ENCODE data around the gene TCF25. TPM values are rescaled to one million over a fixed set of nuclear protein-coding genes. Genes with fewer than 3 reads are reported as not detected.

TCF25 gene
- total RNA-seq, 1 donor from 2014 or later: 82.2 TPM

- intact Hi-C loops (cut with DNase I): no loop called here
- no peak for ATAC-seq
Measured at GRCh38 chr16:89893642-89894548, 20.5 kb downstream of the TCF25 start.

DNA sequence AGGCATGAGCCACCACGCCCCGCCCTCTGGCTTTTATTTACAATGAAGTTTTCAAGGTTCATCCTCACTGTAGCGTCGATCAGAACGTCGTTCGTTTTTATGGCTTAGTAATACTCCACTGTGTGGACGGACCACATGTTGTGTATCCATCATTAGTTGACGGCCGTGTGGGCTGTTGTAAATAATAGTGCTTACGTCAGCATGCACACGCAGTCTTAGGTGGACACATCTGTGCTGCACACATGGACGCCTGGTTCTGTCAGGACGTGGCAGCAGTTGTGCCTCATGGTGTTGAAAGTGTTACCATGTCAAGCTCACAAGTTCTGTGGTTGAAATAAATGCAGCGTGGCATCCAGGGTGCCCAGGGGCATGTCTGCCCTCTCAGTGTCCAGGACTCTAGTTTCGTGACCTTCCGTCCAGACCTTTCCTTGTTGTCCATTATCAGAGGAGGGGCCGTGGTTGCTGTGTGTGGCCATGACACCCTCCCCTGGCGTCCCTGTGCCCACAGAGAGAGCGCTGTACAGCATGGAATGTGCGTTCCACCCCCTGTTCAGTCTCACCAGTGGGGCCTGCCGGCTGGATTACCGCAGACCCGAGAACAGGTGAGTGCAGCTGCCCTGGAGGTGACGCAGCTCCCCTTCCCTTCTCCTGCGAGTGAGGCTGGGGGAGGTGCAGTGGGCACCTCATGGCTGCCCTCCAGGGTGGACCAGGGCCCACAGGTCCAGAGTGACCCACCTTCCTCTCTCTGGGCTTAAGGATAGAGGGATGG is 22.3 kb downstream of the TCF25 start:
- DNase-seq (ENCODE audit: missing footprints) (peak; percentile 15), ATAC-seq (no peak)
- intact Hi-C loops (cut with DNase I): no loop called here

More at GRCh38 chr16:89893642-89894548, 20.5 kb downstream of the TCF25 start:
- peak; percentile 50 for DNase-seq (ENCODE audit: missing footprints)

- no peak for DNase-seq (ENCODE audit: missing footprints)
- intact Hi-C loops (cut with DNase I): no loop called here
- no peak for ATAC-seq
Measured at GRCh38 chr16:89897204-89897603, 23.8 kb downstream of the TCF25 start.

DNA sequence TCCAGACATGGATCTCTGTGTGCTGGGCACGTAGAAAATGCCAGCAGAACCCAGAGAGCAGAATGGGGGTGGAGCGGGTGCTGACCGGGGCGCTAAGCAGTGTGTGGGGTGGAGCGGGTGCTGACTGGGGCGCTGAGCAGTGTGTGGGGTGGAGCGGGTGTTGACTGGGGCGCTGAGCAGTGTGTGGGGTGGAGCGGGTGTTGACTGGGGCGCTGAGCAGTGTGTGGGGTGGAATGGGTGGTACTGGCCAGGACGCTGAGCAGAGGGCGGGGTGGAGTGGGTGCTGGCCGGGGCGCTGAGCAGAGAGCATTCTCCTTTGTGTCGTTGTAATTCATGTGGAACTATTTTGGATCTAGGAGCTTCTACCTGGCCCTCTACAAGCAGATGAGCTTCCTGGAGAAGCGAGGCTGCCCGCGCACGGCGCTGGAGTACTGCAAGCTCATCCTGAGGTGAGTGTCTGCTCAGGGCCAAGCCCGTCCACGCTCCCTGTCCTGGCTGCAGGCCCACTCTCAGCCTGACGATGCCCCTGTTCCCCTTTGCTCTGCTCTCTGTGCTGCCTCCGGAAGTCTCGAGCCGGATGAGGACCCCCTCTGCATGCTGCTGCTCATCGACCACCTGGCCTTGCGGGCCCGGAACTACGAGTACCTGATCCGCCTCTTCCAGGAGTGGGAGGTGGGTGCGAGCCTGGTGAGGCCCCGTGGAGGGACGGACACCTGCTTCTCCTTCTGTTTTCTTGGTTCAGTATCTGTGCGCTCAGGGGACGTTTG is 25.0 kb downstream of the TCF25 start:
- intact Hi-C loops (cut with DNase I): no loop called here
- DNase-seq (ENCODE audit: missing footprints) (peak; percentile 56), ATAC-seq (no peak)

GRCh38 chr16:89899879-89900481 is 26.6 kb downstream of the TCF25 start:
- intact Hi-C loops (cut with DNase I): no loop called here
- ATAC-seq (no peak), DNase-seq (ENCODE audit: missing footprints) (peak; percentile 49)

- peak; percentile 59 for DNase-seq (ENCODE audit: missing footprints)
Measured at GRCh38 chr16:89900885-89901284, 27.5 kb downstream of the TCF25 start.

GRCh38 chr16:89902980-89903379 is 29.6 kb downstream of the TCF25 start:
- intact Hi-C loops (cut with DNase I): no loop called here
- no peak for ATAC-seq
- DNase-seq (ENCODE audit: missing footprints): no peak

More at GRCh38 chr16:89900885-89901284, 27.5 kb downstream of the TCF25 start:
- intact Hi-C loops (cut with DNase I): no loop called here
- ATAC-seq: no peak

DNA sequence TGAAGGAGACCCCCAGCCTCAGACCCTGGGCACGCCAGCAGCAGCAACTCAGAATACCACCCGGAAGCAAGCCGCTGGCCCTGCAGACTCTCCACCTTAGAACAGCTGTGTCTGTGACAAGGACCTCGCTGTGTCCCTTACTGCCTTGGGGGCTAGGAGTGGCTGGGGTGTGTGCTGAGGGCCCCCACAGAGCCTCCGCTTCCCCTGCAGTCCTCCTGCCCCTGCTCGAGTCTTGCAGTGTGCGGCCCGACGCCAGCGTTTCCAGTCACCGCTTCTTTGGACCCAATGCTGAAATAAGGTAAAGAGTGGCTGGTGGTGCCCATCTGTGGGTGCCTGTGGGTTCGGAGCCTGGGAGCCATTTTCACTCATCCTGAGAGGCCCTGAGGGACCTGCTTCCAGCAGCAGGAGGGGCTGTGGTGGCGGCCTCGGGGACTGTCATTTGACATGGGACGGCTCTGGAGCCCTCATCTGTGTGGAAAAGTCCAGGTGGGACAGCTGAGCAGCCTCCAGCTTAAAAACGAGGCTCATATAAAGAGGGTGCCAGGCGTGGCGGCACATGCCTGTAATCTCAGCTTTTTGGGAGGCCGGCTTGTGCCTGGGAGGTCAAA is 30.6 kb downstream of the TCF25 start:
- intact Hi-C loops (cut with DNase I): no loop called here
- ATAC-seq (no peak), DNase-seq (ENCODE audit: missing footprints) (no peak)

DNA sequence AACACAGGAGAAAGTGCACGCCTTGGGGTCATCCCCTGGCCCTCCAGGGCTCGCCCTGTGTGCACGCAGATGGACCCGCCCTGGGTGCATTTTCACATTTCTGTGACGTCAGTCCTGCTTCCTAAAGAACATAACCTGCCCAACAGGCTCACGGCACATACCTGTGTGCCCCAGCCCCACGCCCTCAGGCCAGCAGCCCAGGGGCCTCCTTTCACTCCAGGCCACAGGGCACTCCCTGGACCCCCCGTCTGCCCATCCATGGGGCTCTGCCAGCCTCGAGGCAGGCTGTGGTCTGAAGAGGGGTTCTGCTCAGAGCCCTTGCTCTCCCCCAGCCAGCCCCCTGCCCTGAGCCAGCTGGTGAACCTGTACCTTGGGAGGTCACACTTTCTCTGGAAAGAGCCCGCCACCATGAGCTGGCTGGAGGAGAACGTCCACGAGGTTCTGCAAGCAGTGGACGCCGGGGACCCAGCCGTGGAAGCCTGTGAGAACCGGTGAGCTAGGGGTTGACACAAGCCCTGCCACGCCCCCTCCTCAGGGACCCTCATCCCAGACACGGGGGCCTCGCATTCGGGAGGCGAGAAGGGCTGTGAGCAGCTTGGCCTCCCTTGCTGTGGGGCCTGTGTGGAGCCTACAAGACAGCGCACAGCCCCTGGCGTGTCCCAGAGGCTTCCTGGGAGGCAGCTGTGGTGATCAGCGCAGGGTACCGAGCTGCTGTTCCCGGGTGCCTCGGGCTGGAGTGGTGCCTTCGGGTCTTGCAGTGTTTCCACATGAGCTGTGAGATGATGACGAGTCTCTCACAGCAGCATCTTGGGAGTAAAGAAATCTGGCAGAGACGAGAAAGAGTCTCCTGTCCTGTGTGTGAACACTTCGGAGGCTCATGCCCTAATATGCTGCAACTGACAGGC is 31.5 kb downstream of the TCF25 start:
- DNase-seq (ENCODE audit: missing footprints): no peak
- intact Hi-C loops (cut with DNase I): no loop called here
- ATAC-seq: no peak

GRCh38 chr16:89905511-89906139 is 32.2 kb downstream of the TCF25 start:
- no peak for ATAC-seq
- DNase-seq (ENCODE audit: missing footprints): no peak
- intact Hi-C loops (cut with DNase I): no loop called here

DNA sequence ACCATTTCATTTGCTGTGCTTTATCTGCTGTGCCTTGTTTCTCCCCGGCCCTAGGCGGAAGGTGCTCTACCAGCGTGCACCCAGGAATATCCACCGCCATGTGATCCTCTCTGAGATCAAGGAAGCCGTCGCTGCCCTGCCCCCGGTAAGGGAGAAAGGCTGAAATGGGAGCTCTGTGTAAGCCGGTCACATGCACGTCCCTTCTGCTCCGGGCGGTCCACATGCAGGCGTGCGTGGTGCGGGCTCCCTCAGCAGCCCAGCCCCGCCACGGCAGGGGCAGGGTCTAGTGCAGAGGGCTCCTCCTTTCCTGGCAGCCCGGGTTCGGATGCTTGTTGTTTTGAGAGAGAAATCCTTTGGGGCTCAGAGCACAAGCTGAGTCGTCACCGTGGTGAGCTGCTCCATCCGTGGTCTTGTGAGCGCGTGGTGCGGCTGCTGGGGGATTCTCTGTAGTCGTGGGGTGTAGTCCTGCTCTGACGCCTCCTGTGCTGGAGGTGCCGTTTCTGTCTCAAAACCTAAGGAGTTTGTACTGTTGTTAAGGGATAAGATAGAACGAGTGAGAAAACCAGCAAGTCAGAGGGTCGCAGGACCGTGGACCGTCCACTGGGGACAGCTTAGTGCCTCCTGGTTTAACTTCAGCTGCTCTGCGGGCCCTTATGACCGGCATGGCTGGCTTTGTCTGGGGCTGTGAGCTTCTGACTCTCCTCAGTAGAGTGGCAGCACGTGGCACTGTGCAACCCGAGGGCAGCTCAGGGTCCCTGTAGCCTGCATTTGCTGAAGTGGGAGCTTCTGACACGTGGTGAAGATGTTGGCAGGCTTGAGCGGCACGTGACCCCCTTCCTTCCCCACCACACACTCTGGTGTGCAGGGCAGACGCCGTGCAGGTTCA is 33.0 kb downstream of the TCF25 start:
- ATAC-seq: no peak
- intact Hi-C loops (cut with DNase I): no loop called here
- DNase-seq (ENCODE audit: missing footprints): no peak

GRCh38 chr16:89907055-89907814 is 33.8 kb downstream of the TCF25 start:
- ATAC-seq (no peak), DNase-seq (ENCODE audit: missing footprints) (no peak)
- intact Hi-C loops (cut with DNase I): no loop called here

DNA sequence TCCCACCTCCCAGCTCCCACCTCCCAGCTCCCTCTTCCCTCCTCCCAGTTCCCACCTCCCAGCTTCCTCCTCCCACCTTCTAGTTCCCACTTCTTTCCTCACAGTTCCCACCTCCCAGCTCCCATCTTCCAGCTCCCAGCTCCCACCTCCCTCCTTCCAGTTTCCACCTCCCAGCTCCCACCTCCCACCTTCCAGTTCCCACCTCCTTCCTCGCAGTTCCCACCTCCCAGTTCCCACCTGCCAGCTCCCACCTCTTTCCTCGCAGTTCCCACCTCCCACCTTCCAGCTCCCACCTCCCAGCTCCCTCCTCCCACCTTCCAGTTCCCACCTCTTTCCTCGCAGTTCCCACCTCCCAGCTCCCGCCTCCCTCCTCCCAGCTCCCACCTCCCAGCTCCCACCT is 34.8 kb downstream of the TCF25 start:
- DNase-seq (ENCODE audit: missing footprints): no peak
- intact Hi-C loops (cut with DNase I): no loop called here
- no peak for ATAC-seq

DNA sequence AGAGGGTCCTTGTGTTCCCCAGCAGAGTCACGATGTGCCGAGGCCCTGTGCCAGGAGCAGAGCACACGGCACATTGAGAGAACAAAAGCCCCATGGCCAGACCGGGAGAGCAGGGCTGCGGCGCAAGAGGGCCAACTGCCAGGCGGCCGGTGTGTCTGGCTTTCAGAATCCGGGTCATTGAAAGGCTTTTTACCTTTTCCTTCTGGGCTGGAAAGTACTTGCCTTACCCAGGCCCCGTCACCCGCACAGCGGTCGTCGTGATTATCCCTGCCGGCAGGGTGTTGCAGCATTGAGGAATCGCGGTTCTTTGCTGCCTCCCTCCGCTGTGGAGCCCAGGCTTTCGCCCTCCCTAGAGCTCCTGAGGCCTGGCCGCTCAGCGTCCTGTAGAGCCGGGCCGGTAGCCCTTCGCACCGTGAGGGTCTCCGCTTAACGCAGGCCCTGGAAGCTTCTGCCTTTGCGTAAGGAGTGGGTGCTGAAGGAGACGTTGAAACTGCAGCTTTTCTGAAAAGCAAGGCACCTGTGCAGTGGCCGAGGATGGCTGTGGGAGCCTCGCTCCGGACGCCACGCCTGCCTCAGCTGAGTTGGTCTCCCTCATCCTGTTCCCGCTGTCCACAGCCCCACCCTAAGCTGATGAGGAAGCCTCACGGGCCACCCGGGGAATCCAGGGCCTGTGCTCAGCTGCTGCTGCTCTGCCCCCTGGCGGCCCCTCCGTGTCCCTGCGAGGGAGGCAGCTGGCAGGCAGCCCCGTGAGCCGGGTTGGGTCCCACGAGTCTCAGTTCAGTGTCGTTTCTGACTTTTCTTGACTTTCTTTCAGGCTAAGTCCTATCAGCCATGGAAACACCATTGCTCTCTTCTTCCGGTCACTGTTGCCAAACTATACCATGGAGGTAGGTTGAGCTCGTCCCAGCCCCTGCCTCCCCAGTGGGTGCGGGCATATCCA is 36.7 kb downstream of the TCF25 start:
- DNase-seq (ENCODE audit: missing footprints) (peak; percentile 92), ATAC-seq (peak; percentile 89)
- intact Hi-C loops (cut with DNase I): no loop called here

Measured in Right ventricle myocardium inferior (tissue), 1 donor.